Measurements from ENCODE around the gene SLC52A1. TPM values are rescaled to one million over a fixed set of nuclear protein-coding genes. Genes with fewer than 3 reads are reported as not detected.

The SLC52A1 gene
- total RNA-seq, 1 donor from 2014 or later: not detected

DNA sequence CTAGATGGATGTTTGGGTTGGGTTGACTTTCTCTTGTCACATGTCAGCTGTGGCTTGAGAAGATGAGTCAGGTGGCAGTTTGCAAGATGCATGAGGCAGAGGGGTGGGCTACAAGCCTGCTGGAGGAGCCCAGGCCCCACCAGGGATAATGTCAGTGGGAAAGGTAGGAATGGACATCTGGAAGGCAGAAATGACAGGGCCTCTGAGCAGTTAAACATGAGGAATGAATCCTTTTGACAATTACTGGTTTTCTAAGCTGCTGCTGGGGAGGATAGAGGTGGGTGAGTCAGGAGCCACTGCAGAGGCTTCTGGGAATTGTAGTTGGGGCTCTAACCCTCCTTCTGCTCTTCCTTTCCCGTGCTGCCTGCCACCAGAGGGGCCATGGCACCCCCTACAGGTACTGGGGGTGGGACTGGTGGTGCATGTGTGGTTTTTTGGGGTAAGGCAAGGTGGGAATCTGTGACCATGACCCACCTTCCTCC, 15.7 kb downstream of the SLC52A1 start:
- Histone ChIP-seq H3K36me3 (ENCODE audit: control insufficient read depth in 3 of 3, insufficient read depth in 3 of 3, low read length in 3 of 3) (peaks cover 57 to 68% (median 64%) of the 10 kb centered on the region in 3 donors), H3K9me3 (ENCODE audit: control insufficient read depth in 3 of 3, low read length in 3 of 3) (no peaks in the 10 kb centered on the region), H3K4me1 (ENCODE audit: control insufficient read depth in 3 of 3, insufficient read depth in 3 of 3, low read length in 3 of 3) (peaks cover 0 to 2% (median 0%) of the 10 kb centered on the region in 3 donors), H3K27me3 (ENCODE audit: control insufficient read depth in 3 of 3, insufficient read depth in 3 of 3, low read length in 3 of 3) (no peaks in the 10 kb centered on the region), H3K27ac (ENCODE audit: low read depth, low read length) (no peak overlapping the region), H3K9ac (ENCODE audit: low read depth in 1 of 3, low read length in 3 of 3) (no peak overlapping the region), H3K4me3 (ENCODE audit: low read length in 3 of 3) (no peak overlapping the region)

DNA sequence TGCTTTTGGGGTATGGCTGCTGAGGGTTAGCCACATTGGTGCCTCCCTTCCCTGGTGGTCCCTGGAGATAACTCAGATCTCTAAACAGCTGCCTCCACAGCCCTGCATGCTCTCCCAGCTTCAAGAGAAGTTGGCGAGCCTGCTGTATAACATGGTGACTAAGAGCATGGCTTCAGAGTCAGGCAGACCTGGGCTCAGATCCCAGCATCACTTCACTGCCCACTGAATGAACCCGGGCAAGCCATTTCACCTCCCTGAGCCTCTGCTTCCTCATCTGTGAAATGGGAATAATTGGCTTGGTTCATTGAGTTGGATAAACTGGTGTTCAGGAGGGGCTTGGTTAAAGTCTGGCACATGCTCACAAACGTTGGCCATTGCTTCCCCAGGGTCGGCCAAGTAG, 20.9 kb downstream of the SLC52A1 start:
- Histone ChIP-seq H3K36me3 (ENCODE audit: control insufficient read depth in 3 of 3, insufficient read depth in 3 of 3, low read length in 3 of 3) (peaks cover 60 to 71% (median 68%) of the 10 kb centered on the region in 3 donors), H3K9ac (ENCODE audit: low read depth in 1 of 3, low read length in 3 of 3) (no peak overlapping the region)

DNA sequence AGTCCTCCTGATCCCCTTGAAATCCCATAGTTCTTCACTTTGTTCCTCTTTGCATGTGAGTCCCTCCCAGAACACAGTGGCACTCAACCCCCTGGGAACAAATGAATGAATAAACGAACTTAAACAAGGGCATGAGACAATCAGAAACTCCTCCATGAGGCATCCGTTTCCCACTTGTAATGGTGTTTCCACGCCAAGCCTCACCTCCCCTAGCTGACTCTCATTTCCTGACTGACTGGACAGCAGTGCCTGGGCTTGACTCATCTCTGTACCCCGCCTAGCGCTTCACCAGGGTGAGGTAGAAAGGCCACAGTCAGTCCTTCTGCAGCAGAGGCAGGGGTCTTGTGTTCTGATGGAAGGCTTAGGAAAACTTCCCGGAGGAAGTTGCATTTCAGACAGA, 23.3 kb downstream of the SLC52A1 start:
- H3K9ac ChIP-seq (ENCODE audit: low read depth in 1 of 3, low read length in 3 of 3): no peak overlapping the region
- no peak overlapping the region for H3K27ac ChIP-seq (ENCODE audit: low read depth, low read length)
- H3K4me1 ChIP-seq (ENCODE audit: control insufficient read depth in 3 of 3, insufficient read depth in 3 of 3, low read length in 3 of 3): no peaks in the 10 kb centered on the region
- H3K4me3 ChIP-seq (ENCODE audit: low read length in 3 of 3): no peak overlapping the region
- H3K9me3 ChIP-seq (ENCODE audit: control insufficient read depth in 3 of 3, low read length in 3 of 3): no peaks in the 10 kb centered on the region
- peaks cover 66 to 78% (median 77%) of the 10 kb centered on the region in 3 donors for H3K36me3 ChIP-seq (ENCODE audit: control insufficient read depth in 3 of 3, insufficient read depth in 3 of 3, low read length in 3 of 3)
- no peaks in the 10 kb centered on the region for H3K27me3 ChIP-seq (ENCODE audit: control insufficient read depth in 3 of 3, insufficient read depth in 3 of 3, low read length in 3 of 3)

More for the DNA sequence above, 20.9 kb downstream of the SLC52A1 start:
- H3K9me3 ChIP-seq (ENCODE audit: control insufficient read depth in 3 of 3, low read length in 3 of 3): no peaks in the 10 kb centered on the region
- no peak overlapping the region for H3K4me3 ChIP-seq (ENCODE audit: low read length in 3 of 3)
- no peak overlapping the region for H3K27ac ChIP-seq (ENCODE audit: low read depth, low read length)
- no peaks in the 10 kb centered on the region for H3K4me1 ChIP-seq (ENCODE audit: control insufficient read depth in 3 of 3, insufficient read depth in 3 of 3, low read length in 3 of 3)
- no peaks in the 10 kb centered on the region for H3K27me3 ChIP-seq (ENCODE audit: control insufficient read depth in 3 of 3, insufficient read depth in 3 of 3, low read length in 3 of 3)

DNA sequence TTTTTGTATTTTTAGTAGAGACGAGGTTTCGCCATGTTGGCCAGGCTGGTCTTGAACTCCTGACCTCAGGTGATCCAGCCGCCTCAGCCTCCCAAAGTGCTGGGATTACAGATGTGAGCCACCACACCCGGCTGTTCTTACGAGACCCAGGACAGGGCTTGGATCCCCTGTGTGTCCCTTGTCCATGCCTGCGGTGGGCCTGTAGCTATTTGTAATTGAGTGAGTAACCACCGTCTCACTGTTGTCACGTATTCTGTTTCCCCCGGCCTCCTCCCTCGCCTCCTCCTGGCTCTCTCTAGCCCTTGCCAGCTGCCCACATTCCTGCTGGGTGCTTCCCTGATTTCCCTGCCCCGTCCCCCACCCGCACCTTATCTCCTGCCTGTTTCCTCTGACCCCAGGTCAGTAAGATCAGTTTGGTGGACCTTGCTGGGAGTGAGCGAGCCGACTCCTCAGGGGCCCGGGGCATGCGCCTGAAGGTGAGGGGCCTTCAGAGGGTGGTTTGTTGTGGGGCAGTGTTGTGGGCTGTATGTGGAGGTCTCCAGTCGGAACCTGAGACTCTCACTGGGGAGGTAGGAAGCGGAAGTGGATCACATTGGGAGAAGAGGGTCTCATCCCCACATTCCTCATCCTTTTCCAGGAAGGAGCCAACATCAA, 31.9 kb downstream of the SLC52A1 start:
- peak overlapping the region; percentile 99 for H3K27ac ChIP-seq (ENCODE audit: low read depth, low read length)
- no peaks in the 10 kb centered on the region for H3K9me3 ChIP-seq (ENCODE audit: control insufficient read depth in 3 of 3, low read length in 3 of 3)
- H3K4me1 ChIP-seq (ENCODE audit: control insufficient read depth in 3 of 3, insufficient read depth in 3 of 3, low read length in 3 of 3): peaks cover 44 to 60% (median 54%) of the 10 kb centered on the region in 3 donors
- no peak overlapping the region for H3K4me3 ChIP-seq (ENCODE audit: low read length in 3 of 3)
- peaks cover 64 to 71% (median 69%) of the 10 kb centered on the region in 3 donors for H3K36me3 ChIP-seq (ENCODE audit: control insufficient read depth in 3 of 3, insufficient read depth in 3 of 3, low read length in 3 of 3)
- H3K9ac ChIP-seq (ENCODE audit: low read depth in 1 of 3, low read length in 3 of 3): peak overlapping the region in 2 of 3 donors; percentile 41 to 99
- H3K27me3 ChIP-seq (ENCODE audit: control insufficient read depth in 3 of 3, insufficient read depth in 3 of 3, low read length in 3 of 3): no peaks in the 10 kb centered on the region

DNA sequence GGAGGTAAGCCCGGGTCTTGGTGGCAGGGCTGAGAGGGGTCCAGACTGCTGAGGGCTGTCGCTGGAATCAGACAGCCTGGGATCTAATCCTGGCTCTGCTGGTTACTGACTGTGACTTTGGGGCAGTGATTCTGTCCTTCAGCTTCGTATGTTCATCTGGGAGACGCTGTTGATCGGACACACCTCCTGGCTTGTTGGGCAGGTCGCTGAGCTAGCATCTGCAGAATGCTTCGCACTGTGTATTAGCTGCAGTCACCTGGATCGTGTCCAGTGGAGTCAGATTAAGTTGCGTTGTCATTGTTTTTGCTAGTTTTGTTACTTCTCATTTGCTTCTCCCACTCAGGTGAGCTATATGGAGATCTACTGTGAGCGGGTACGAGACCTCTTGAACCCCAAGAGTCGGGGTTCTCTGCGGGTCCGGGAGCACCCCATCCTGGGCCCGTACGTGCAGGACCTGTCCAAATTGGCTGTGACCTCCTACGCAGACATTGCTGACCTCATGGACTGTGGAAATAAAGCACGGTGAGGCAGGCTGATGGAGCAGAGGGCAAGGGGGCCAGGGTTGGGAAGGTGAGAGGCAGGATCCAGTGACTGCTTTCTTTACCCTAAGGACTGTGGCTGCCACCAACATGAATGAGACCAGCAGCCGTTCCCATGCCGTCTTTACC, 33.0 kb downstream of the SLC52A1 start:
- peak overlapping the region; percentile 9 to 49 (median 25) for H3K4me3 ChIP-seq (ENCODE audit: low read length in 3 of 3)
- H3K9me3 ChIP-seq (ENCODE audit: control insufficient read depth in 3 of 3, low read length in 3 of 3): no peaks in the 10 kb centered on the region
- H3K27ac ChIP-seq (ENCODE audit: low read depth, low read length): peak overlapping the region; percentile 99
- H3K4me1 ChIP-seq (ENCODE audit: control insufficient read depth in 3 of 3, insufficient read depth in 3 of 3, low read length in 3 of 3): peaks cover 44 to 61% (median 54%) of the 10 kb centered on the region in 3 donors
- H3K27me3 ChIP-seq (ENCODE audit: control insufficient read depth in 3 of 3, insufficient read depth in 3 of 3, low read length in 3 of 3): no peaks in the 10 kb centered on the region
- peak overlapping the region; percentile 5 to 99 (median 37) for H3K9ac ChIP-seq (ENCODE audit: low read depth in 1 of 3, low read length in 3 of 3)
- peaks cover 53 to 60% (median 58%) of the 10 kb centered on the region in 3 donors for H3K36me3 ChIP-seq (ENCODE audit: control insufficient read depth in 3 of 3, insufficient read depth in 3 of 3, low read length in 3 of 3)

DNA sequence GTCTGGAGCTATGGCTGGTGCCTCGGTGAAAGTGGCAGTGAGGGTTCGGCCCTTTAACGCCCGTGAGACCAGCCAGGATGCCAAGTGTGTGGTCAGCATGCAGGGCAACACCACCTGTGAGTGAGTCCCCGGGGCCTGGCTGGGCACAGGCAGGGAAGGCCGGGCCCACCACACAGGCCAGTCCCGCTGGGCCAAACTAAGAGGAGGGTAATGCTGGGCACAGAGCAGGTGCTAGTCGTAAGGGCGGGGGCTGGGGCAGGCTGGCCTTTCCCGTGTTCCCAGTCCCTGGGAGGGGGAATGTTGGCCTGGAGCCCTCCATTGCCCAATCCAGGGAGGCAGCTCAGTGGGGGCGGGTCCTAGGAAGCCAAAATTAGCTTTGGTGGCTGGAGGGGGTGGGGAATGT, 35.0 kb downstream of the SLC52A1 start:
- H3K27ac ChIP-seq (ENCODE audit: low read depth, low read length): peak overlapping the region; percentile 99
- no peaks in the 10 kb centered on the region for H3K27me3 ChIP-seq (ENCODE audit: control insufficient read depth in 3 of 3, insufficient read depth in 3 of 3, low read length in 3 of 3)
- peaks cover 50 to 68% (median 61%) of the 10 kb centered on the region in 3 donors for H3K4me1 ChIP-seq (ENCODE audit: control insufficient read depth in 3 of 3, insufficient read depth in 3 of 3, low read length in 3 of 3)
- peak overlapping the region; percentile 92 to 99 (median 96) for H3K4me3 ChIP-seq (ENCODE audit: low read length in 3 of 3)
- H3K36me3 ChIP-seq (ENCODE audit: control insufficient read depth in 3 of 3, insufficient read depth in 3 of 3, low read length in 3 of 3): peaks cover 39 to 45% (median 40%) of the 10 kb centered on the region in 3 donors
- H3K9me3 ChIP-seq (ENCODE audit: control insufficient read depth in 3 of 3, low read length in 3 of 3): no peaks in the 10 kb centered on the region
- H3K9ac ChIP-seq (ENCODE audit: low read depth in 1 of 3, low read length in 3 of 3): peak overlapping the region; percentile 96 to 99 (median 99)

DNA sequence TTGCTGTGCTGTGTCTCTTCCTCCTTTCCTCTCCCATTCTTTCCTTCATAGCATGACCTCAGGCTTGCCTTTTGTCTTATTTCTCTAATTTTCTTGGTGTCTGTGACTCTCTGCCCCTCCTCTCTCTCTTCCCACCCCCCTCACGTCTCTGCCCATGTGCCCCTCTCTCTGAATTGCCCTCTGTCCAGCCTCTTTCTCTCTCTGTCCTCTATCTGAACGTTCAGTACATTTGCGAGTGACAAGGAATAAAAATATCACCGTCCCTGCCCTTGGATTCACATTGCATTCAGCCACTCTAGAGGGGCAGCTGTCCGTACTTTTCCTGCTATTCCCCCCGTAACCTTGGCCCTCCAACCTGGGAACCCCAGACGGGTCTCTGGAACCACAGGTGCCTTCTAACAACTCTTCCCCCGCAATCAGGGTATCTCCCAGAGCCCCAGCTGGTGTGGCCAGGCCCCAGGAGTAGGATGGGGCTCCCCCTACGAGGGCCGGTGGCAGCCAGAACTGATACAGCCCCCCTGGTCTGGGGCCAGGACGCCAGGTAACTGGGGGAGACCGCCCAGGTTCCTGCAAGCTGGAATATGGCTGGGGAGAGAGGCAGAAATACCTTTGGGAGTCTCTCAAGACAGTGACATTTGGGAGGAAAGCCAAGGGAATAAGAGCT, 35.7 kb downstream of the SLC52A1 start:
- H3K4me3 ChIP-seq (ENCODE audit: low read length in 3 of 3): peak overlapping the region; percentile 92 to 99 (median 96)
- H3K9ac ChIP-seq (ENCODE audit: low read depth in 1 of 3, low read length in 3 of 3): peak overlapping the region; percentile 96 to 99 (median 99)
- peaks cover 32 to 39% (median 33%) of the 10 kb centered on the region in 3 donors for H3K36me3 ChIP-seq (ENCODE audit: control insufficient read depth in 3 of 3, insufficient read depth in 3 of 3, low read length in 3 of 3)
- peaks cover 50 to 68% (median 61%) of the 10 kb centered on the region in 3 donors for H3K4me1 ChIP-seq (ENCODE audit: control insufficient read depth in 3 of 3, insufficient read depth in 3 of 3, low read length in 3 of 3)
- H3K9me3 ChIP-seq (ENCODE audit: control insufficient read depth in 3 of 3, low read length in 3 of 3): no peaks in the 10 kb centered on the region
- no peaks in the 10 kb centered on the region for H3K27me3 ChIP-seq (ENCODE audit: control insufficient read depth in 3 of 3, insufficient read depth in 3 of 3, low read length in 3 of 3)
- H3K27ac ChIP-seq (ENCODE audit: low read depth, low read length): peak overlapping the region; percentile 99

DNA sequence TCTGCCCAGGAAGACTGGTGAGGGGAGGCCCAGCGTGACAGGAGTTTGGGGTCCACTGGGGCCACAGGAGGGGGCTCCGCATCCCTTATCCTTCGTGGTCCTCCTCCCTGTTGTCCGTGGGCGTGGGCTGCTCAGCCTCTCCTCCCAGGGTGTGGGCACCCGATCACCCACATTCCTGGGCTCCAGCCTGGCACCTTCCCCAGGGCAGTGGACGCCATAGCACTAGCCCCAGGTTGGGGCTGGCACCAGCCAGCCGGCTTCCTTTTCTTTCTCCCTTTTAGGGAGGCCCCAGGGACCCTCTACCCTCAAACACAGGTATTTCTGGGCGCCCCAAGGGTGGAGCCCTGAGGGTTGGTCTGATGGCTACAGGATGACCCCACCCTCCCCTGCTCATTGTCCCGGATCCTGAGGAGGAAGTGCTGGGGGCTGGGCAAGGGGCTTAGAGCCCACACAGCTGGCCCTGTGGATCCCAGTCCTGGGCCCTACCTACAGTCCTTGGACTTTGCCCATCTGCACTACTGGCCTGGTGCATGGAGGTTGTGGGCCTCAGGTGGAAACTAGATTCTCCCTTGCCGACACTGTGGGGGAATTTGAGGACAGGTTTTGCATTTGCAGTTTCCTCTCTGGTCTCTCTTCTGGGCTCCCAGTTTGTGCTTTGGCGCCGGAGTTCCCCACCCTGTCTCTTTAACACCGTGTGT, 36.3 kb downstream of the SLC52A1 start:
- no peaks in the 10 kb centered on the region for H3K27me3 ChIP-seq (ENCODE audit: control insufficient read depth in 3 of 3, insufficient read depth in 3 of 3, low read length in 3 of 3)
- peaks cover 50 to 62% (median 61%) of the 10 kb centered on the region in 3 donors for H3K4me1 ChIP-seq (ENCODE audit: control insufficient read depth in 3 of 3, insufficient read depth in 3 of 3, low read length in 3 of 3)
- peak overlapping the region; percentile 92 to 99 (median 96) for H3K4me3 ChIP-seq (ENCODE audit: low read length in 3 of 3)
- peak overlapping the region; percentile 96 to 99 (median 99) for H3K9ac ChIP-seq (ENCODE audit: low read depth in 1 of 3, low read length in 3 of 3)
- no peaks in the 10 kb centered on the region for H3K9me3 ChIP-seq (ENCODE audit: control insufficient read depth in 3 of 3, low read length in 3 of 3)
- peaks cover 25 to 32% (median 26%) of the 10 kb centered on the region in 3 donors for H3K36me3 ChIP-seq (ENCODE audit: control insufficient read depth in 3 of 3, insufficient read depth in 3 of 3, low read length in 3 of 3)
- peak overlapping the region; percentile 99 for H3K27ac ChIP-seq (ENCODE audit: low read depth, low read length)

DNA sequence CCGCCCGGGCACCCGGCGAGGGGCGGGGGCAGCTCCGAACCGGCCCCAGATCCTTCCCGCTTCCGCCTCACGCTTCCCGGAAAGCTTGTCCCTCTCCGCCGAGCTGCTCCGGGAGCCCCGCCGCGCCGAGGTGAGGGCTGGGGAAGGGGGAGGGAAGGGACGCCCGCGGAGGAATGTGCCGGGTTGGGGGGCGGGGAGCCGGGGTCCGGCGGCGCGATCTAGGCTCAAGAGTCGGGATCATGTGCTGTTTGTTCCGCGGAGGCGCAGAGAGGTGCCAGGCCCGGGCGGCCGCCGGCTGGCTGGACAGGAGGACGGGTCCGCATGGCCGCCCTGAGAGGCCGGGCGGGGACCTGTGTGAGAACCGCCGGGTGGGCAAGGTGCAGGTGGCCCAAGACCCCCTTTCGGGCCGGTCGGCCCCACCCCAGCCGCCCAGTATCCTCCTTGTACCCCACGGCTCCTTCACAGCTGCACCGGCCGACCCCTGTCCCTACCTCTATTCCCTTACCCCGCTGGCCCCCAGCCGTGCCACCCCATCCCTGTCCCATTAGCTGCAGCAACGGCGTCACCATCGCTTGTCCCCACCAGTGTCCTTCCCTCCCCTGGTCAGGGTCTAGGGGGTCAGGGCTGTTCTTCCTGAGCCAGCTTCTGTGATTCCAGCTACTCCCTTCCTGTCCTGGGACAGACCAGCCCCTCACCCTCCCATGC, 37.0 kb downstream of the SLC52A1 start:
- H3K27ac ChIP-seq (ENCODE audit: low read depth, low read length): peak overlapping the region; percentile 99
- H3K4me3 ChIP-seq (ENCODE audit: low read length in 3 of 3): peak overlapping the region; percentile 92 to 99 (median 96)
- no peaks in the 10 kb centered on the region for H3K9me3 ChIP-seq (ENCODE audit: control insufficient read depth in 3 of 3, low read length in 3 of 3)
- H3K4me1 ChIP-seq (ENCODE audit: control insufficient read depth in 3 of 3, insufficient read depth in 3 of 3, low read length in 3 of 3): peaks cover 48 to 55% (median 54%) of the 10 kb centered on the region in 3 donors
- H3K27me3 ChIP-seq (ENCODE audit: control insufficient read depth in 3 of 3, insufficient read depth in 3 of 3, low read length in 3 of 3): no peaks in the 10 kb centered on the region
- H3K36me3 ChIP-seq (ENCODE audit: control insufficient read depth in 3 of 3, insufficient read depth in 3 of 3, low read length in 3 of 3): peaks cover 19 to 25% (median 20%) of the 10 kb centered on the region in 3 donors
- peak overlapping the region; percentile 96 to 99 (median 99) for H3K9ac ChIP-seq (ENCODE audit: low read depth in 1 of 3, low read length in 3 of 3)
